Activated CD8-positive, alpha-beta T cell treated with anti-CD3 and anti-CD28 coated beads for 36 hours (primary cell): ENCODE results near the gene CDKN2AIPNL. TPM values are rescaled to one million over a fixed set of nuclear protein-coding genes. Genes with fewer than 3 reads are reported as not detected.
A peak's percentile ranks its signal among the peaks of the same experiment; 100 is the strongest.

ENCODE experiments used
- ATAC-seq: fragments of 200-7000 bp; cut with Tn5 transposase; one replicate; pipeline ENCODE4 v1.10.0; 2021; ENCODE audit warnings: mild to moderate bottlenecking, moderate library complexity
- CTCF ChIA-PET: fragments of 350-600 bp; sonication (Branson Sonifier 250); formaldehyde crosslinking; loops from one replicate; lab custom pipeline; 2021; ENCODE audit warnings: antibody characterized with exemption; lab: Charles Lee
- POLR2A ChIA-PET: fragments of 350-600 bp; sonication (Branson Sonifier 250); formaldehyde crosslinking; loops from one replicate; lab custom pipeline; 2021; ENCODE audit warnings: antibody characterized with exemption; lab: Charles Lee
- DNase-seq: peaks from one replicate; pipeline ENCODE4 v3.0.0-alpha.2; 2020
- H3K27ac Mint-ChIP-seq: one replicate; pipeline ENCODE4 v1.8.0; 2021; ENCODE audit warnings: mild to moderate bottlenecking, mixed read lengths
- H3K27me3 Mint-ChIP-seq: one replicate; pipeline ENCODE4 v1.8.0; 2021; ENCODE audit warnings: mixed read lengths
- H3K36me3 Mint-ChIP-seq: one replicate; pipeline ENCODE4 v1.8.0; 2021; ENCODE audit warnings: low read depth, mixed read lengths
- H3K4me1 Mint-ChIP-seq: one replicate; pipeline ENCODE4 v1.8.0; 2021; ENCODE audit warnings: low read depth, mixed read lengths
- H3K4me3 Mint-ChIP-seq: one replicate; pipeline ENCODE4 v1.8.0; 2021; ENCODE audit warnings: mild to moderate bottlenecking, moderate library complexity, mixed read lengths
- H3K9me3 Mint-ChIP-seq: one replicate; pipeline ENCODE4 v1.8.0; 2021; ENCODE audit warnings: mixed read lengths
- intact Hi-C: fragments of 100-400 bp; cut with micrococcal nuclease; formaldehyde crosslinking; loops from one replicate; pipeline ENCODE4 v1.10.0; 2022
- total RNA-seq, 2 experiments: library from RNA; stranded (reverse); gene quantifications; one replicate each; pipeline ENCODE4 v1.2.3, GENCODE V29; 2021
- TF ChIP-seq, protein P1 (sequence below): fragments of 200-600 bp; IDR thresholded peaks from one replicate; pipeline ENCODE4 v1.8.0; 2022; ENCODE audit warnings: antibody characterized with exemption, mild to moderate bottlenecking

The CDKN2AIPNL gene
- total RNA-seq, 2 experiments from 2014 or later, result 38.2 to 41.1 TPM

GRCh38 chr5:134447815-134448520 lies 36.3 kb upstream of the CDKN2AIPNL start:
- ChIA-PET POLR2A (no interaction called here), CTCF (interaction anchor here (1.2 kb wide), 1 partner anchor 79 kb away, joined by 3 read pairs; no protein-coding TSS in a partner anchor)
- Mint-ChIP-seq H3K9me3 (no peaks in the 10 kb centered on the region), H3K27ac (no peak overlapping the region), H3K4me1 (peaks cover 4% of the 10 kb centered on the region), H3K27me3 (no peaks in the 10 kb centered on the region), H3K4me3 (no peak overlapping the region), H3K36me3 (no peaks in the 10 kb centered on the region)
- intact Hi-C loops, result no loop called here
- DNase-seq, result no peak
- no peak for ATAC-seq
- TF ChIP-seq, protein P1, sequence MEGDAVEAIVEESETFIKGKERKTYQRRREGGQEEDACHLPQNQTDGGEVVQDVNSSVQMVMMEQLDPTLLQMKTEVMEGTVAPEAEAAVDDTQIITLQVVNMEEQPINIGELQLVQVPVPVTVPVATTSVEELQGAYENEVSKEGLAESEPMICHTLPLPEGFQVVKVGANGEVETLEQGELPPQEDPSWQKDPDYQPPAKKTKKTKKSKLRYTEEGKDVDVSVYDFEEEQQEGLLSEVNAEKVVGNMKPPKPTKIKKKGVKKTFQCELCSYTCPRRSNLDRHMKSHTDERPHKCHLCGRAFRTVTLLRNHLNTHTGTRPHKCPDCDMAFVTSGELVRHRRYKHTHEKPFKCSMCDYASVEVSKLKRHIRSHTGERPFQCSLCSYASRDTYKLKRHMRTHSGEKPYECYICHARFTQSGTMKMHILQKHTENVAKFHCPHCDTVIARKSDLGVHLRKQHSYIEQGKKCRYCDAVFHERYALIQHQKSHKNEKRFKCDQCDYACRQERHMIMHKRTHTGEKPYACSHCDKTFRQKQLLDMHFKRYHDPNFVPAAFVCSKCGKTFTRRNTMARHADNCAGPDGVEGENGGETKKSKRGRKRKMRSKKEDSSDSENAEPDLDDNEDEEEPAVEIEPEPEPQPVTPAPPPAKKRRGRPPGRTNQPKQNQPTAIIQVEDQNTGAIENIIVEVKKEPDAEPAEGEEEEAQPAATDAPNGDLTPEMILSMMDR, result no peak

DNA sequence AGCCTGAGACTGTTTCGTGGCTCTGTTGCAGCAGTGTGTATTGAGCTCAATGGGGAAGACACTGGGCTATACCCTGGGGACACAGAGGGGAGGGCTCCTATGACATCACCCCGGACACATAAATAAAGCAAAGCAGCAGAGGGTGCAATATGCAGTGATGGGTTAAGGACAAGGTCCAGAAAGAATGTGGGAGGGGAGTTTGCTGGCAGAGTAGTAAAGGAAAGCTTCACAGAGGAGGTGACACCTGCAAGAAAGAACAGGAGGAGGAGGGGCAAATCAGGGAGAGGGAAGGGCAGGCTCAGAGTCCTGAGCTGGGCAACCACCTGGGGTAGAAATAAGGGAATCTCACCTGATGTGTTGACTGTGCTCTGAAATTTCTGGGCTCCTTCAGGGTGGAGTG lies 35.3 kb upstream of the CDKN2AIPNL start:
- Mint-ChIP-seq H3K27ac (no peak overlapping the region), H3K4me3 (no peak overlapping the region), H3K27me3 (no peaks in the 10 kb centered on the region), H3K9me3 (no peaks in the 10 kb centered on the region), H3K36me3 (no peaks in the 10 kb centered on the region), H3K4me1 (peaks cover 4% of the 10 kb centered on the region)
- ChIA-PET POLR2A (no interaction called here), CTCF (interaction anchor here (0.8 kb wide), 1 partner anchor 131 kb away, joined by 3 read pairs; no protein-coding TSS in a partner anchor)
- ATAC-seq (no peak), DNase-seq (no peak)
- TF ChIP-seq, protein P1, result no peak
- intact Hi-C loops, result no loop called here

DNA sequence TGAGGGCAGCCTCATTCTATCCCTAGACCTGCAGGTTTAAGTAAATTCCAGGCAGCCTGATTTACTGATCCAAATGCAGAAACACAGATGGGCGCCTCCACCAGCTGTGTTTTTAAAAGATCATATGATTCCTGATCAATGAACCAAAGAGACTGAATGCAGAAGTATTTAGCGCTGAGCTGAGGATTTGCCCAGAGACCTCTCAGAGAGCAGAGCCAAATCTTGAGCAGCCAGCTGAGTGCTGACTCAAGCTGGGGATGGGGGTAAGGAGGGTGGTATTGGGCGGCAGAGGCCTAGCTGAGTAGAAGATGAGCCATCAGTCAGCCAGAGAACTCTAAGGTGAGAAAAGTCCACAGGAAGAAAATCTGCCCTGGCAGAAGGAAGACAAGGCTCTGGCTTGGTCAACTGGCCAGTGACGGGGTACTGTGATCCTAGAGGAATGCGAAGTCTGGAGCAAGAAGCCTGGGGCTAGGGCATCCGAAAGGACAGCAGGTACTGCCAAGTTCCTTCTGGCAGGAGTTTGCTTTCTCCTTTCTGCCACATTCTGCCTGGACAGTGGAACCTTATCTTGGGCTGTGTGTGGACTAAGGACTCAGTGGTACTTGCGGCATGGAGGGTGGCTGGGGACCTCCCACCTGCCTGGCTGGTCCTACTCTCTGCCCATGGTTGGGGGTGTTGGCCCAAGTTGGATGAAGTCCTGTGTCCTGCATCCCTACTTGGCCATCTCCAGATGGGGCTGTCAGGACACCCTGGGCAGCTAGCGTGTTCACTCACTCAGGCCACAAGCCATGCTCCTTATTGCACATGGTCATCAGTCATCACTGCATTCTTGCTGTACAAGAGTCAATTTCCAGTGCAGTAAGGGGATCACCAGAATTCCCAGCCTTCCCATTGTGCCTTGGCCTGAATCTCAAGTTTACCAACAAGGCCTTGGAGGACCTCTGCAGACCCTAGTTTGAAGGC lies 34.5 kb upstream of the CDKN2AIPNL start:
- intact Hi-C loops, result no loop called here
- no peak for DNase-seq
- no peak overlapping the region for H3K27ac Mint-ChIP-seq
- TF ChIP-seq, protein P1, result no peak
- no peak for ATAC-seq
- no peaks in the 10 kb centered on the region for H3K9me3 Mint-ChIP-seq
- H3K27me3 Mint-ChIP-seq, result no peaks in the 10 kb centered on the region
- ChIA-PET CTCF (interaction anchor here (0.8 kb wide), 1 partner anchor 141 kb away, joined by 3 read pairs; no protein-coding TSS in a partner anchor), POLR2A (no interaction called here)
- no peak overlapping the region for H3K4me3 Mint-ChIP-seq
- peaks cover 4% of the 10 kb centered on the region for H3K4me1 Mint-ChIP-seq
- H3K36me3 Mint-ChIP-seq, result no peaks in the 10 kb centered on the region

DNA sequence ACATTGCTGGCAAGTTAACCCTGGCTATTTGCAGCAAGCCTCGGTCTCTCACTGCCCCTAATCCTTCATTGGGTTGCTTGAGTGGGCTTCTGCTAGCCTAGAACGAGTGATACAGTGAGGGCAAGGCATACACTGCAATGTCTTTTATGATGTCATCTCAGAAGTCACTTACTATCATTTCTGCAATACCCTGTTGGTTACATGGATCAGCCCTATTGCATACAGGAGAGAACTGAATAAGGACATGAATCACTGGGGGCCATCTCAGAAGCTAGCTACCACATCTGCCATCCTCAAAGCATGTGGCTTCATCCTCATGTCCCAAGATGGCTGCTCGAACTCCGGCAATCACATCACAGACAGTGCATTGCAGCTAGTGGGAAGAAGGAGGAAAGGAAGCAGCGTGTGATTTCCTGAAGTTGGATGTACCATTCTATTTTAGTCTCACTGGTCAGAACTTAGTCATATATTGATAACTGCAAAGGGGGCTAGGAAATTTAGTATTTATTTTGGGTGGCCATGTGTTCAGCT lies 33.3 kb upstream of the CDKN2AIPNL start:
- TF ChIP-seq, protein P1, result no peak
- H3K27ac Mint-ChIP-seq, result no peak overlapping the region
- intact Hi-C loops, result no loop called here
- DNase-seq, result no peak
- CTCF ChIA-PET, result no interaction called here
- no peaks in the 10 kb centered on the region for H3K27me3 Mint-ChIP-seq
- H3K4me1 Mint-ChIP-seq, result no peaks in the 10 kb centered on the region
- no peaks in the 10 kb centered on the region for H3K9me3 Mint-ChIP-seq
- no peak overlapping the region for H3K4me3 Mint-ChIP-seq
- no peaks in the 10 kb centered on the region for H3K36me3 Mint-ChIP-seq
- peak; percentile 27 for ATAC-seq
- POLR2A ChIA-PET, result no interaction called here
